ENCODE measurements around the gene MTARC2.

DNA sequence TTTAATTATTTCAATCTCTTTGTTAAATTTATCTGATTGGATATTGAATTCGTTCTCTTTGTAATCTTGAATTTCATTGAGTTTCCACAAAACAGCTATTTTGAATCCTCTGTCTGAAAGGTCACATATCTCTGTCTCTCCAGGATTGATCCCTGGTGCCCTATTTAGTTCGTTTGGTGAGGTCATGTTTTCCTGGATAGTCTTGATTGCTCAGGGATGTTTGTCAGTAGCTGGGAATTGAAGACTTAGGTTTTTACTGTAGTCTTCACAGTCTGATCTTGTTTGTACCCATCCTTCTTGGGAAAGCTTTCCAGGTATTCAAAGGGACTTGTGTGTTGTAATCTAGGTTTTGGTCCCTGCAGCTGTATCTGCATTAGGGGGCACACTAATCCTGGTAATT lies 6.8 kb upstream of the MTARC2 start:
- TF ChIP-seq POLR2AphosphoS5 (IDR thresholded peaks at IDR 0.05; ENCODE audit: low read depth, low read length) (no peak), TAF1 (IDR thresholded peaks at IDR 0.05; ENCODE audit: borderline replicate concordance, low read depth, low read length) (no peak), POLR2A (IDR thresholded peaks at IDR 0.05; ENCODE audit: low read depth, low read length) (no peak)
